Measurements from ENCODE around the gene NLRX1.

- TF ChIP-seq, protein P1, sequence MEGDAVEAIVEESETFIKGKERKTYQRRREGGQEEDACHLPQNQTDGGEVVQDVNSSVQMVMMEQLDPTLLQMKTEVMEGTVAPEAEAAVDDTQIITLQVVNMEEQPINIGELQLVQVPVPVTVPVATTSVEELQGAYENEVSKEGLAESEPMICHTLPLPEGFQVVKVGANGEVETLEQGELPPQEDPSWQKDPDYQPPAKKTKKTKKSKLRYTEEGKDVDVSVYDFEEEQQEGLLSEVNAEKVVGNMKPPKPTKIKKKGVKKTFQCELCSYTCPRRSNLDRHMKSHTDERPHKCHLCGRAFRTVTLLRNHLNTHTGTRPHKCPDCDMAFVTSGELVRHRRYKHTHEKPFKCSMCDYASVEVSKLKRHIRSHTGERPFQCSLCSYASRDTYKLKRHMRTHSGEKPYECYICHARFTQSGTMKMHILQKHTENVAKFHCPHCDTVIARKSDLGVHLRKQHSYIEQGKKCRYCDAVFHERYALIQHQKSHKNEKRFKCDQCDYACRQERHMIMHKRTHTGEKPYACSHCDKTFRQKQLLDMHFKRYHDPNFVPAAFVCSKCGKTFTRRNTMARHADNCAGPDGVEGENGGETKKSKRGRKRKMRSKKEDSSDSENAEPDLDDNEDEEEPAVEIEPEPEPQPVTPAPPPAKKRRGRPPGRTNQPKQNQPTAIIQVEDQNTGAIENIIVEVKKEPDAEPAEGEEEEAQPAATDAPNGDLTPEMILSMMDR (IDR thresholded peaks at IDR 0.05) = no peak
- TF ChIP-seq POLR2A (IDR thresholded peaks at IDR 0.05) = no peak
Measured at GRCh38 chr11:119152043-119152442, 16.5 kb upstream of the NLRX1 start.

All from body of pancreas (tissue), 4 donors.